Activated CD4-positive, alpha-beta T cell treated with anti-CD3 and anti-CD28 coated beads, Interleukin-2, Interleukin-4, amounts not matched to agents 100 ng/mL and 50 ng/mL, durations not matched to agents 16 hours and 8 hours (primary cell): Measurements from ENCODE around the gene CDK10.

Experiments
- DNase-seq: peaks from one replicate; pipeline ENCODE4 v3.0.0-alpha.2; 2020; ENCODE audit warnings: low spot score

Gene CDK10

DNA sequence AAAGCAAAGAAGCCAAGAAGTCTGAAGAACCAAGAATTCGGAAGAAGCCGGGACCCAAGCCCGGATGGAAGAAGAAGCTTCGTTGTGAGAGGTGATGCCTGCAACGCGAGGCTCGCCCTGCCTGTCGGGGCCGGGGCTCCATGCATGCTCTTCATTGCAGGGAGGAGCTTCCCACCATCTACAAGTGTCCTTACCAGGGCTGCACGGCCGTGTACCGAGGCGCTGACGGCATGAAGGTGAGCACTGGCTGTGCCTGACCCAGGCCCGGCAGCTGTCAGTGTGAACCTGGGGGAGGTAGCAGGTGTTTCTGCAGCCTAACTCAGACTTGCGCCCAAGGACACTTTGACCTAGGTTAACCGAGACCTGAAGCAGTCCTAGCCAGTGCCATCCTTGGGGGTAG lies 46.8 kb downstream of the CDK10 start:
- no peak for DNase-seq

DNA sequence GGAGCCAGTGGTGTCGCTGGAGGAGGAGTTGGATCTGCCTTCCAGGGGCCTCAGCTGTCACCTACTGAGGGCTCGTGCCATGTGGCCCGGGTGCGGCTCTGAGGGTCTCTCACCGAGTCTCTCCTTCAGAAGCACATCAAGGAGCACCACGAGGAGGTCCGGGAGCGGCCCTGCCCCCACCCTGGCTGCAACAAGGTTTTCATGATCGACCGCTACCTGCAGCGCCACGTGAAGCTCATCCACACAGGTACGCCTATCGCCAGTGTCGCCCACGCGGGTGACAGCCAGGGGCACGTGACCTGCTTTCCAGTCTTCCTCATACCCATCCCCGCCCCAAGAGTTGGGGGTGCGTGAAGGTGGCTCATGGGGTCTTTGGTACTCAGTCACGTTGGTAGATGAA lies 47.3 kb downstream of the CDK10 start:
- DNase-seq: no peak

DNA sequence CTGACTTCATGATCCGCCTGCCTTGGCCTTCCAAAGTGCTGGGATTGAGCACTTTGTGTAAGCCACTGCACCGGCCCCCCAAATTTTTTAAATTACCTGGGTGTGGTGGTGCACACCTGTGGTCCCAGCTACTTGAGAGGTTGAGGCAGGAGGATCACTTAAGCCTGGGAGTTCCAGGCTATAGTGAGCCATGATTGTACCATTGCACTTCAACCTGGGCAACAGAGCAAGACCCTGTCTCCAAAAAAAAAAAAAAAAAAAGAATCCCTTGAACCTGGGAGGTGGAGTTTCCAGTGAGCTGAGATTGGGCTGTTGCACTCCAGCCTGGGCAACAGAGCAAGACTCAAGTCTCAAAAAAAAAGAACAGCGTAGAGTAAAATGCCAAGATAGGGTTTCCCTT lies 50.1 kb downstream of the CDK10 start:
- DNase-seq: no peak

DNA sequence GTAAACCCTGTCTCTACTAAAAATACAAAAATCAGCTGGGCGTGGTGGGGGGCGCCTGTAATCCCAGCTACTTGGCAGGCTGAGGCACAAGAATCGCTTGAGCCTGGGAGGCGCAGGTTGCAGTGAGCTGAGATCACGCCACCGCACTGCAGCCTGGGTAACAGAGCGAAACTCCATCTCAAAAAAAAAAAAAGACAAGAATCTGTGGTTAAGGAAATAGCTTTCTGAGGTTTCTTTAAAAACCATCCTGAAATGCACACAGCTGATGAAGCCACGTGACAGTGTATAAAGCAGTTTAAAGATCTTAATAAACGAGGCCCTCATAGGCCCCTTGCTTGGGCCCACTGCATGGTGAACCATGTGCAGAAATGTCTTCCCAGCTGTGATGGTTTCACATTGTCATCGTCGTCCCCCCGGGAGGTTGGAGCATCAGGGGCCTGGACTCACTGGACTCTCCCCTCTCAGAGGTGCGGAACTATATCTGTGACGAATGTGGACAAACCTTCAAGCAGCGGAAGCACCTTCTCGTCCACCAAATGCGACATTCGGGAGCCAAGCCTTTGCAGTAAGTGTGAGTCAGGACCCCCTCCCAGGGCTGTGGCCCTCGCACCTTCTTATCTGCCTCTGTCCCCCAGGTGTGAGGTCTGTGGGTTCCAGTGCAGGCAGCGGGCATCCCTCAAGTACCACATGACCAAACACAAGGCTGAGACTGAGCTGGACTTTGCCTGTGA lies 51.0 kb downstream of the CDK10 start:
- DNase-seq: peak; percentile 60

DNA sequence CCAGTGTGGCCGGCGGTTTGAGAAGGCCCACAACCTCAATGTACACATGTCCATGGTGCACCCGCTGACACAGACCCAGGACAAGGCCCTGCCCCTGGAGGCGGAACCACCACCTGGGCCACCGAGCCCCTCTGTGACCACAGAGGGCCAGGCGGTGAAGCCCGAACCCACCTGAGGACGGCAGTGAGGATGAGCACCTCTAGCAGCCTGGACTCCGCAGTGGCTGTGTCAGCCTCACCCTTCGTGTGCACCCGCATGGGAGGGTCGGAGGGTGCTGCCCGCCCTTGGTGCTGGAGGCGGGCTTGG lies 51.5 kb downstream of the CDK10 start:
- no peak for DNase-seq

DNA sequence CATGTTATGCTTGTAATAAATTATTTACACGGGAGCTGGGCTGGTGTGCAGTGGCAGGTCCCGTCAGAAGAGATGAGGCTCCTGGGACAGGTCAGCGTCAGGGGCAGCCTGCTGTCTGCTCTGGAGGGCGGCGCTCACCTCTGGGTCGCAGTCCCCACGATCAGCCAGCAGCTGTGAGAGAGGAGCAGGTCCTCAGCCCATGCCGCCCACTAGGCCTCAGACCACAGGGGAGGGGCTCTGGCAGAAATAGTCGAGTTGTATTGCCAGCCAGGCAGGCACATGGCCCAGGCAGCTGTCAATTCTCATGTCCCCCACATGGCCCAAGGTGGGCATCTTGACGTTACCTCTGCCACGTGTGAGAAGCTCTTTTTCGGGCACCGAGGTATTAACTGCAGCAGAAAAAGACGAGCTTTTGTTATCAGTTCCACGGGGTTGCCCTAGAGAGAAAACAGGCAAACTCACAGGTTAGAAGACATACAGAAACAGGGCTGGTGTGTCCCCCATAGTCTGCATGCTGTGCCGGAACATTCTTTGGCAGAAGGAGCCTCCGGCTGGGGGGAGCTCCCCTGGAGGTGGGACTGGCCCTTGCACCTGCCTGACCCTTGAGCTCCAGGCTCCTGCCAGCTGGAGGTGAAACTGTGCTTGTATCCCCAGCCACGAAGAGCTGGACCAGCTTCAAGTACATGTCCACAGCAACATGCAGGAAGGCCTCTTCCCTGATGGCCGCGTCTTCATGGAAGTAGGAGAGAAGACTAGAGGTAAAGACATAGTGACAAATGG lies 52.2 kb downstream of the CDK10 start:
- no peak for DNase-seq

DNA sequence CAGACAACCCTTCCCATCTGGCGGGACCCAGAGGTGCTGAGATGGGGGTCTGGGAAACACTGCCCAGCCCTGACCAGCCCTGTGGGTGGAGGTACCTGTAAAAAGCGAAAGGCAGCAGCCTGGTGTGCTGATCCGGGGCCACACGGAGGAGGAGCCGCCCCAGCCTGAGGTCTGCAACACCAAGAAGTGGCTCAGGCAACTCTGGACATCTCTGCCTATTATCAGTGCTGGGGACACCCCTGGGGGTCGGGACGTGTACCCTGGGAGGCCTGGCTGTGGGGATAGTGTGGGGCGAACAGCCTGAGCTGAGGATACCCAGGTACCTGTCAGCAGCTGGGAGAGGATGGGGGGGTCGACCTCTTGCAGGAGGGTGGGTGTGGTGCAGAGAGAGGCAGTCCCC lies 52.9 kb downstream of the CDK10 start:
- no peak for DNase-seq

DNA sequence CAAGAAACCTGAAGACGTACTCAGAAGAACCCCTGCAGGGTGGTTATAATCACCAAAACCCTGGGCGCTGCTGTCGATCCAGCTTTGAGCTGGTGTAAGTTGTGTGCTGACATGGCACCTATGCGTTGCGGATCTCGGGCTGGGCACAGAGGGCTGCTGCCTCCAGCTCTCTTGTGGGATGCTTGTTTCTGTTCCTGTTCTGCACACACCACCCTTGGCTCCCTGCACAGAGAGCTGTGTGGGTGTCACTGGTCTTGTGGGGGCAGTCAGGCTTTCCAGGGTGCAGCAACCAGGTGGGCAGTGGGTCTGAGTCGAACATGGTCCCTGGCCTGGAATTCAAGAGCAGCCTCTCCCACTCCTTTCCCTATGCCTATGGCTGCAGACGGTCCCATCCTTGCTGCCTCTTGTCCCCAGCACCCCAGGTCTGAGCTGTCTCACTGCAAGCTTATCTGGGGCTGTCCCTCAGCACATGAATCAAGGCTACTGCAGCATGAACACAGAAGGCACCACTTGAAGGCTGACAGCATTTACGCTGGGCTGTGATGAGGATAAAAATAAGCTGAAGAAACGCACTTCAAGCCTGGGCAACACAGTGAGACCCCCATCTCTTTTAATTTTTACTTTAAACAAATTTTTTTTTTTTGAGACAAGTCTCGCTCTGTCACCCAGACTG lies 55.0 kb downstream of the CDK10 start:
- no peak for DNase-seq

DNA sequence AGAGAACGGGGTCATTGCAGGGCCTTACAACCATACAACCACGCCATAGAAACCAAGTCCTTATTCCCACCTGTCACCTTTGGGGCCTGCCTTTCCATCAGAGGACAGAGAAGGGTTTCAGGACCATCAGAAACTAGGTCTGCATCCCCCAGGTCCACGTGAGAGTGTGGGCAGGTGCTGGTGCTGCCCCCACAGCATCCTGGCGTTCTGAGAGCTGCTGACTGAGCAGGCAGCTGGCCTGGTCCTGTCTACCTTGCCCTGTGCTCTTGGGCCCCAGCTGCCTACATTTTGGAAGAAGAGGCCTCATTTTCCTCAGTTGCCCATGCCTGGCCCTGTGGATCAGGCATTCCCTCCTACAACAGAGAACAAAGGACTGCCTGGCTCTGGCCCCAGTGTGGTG lies 56.5 kb downstream of the CDK10 start:
- no peak for DNase-seq

DNA sequence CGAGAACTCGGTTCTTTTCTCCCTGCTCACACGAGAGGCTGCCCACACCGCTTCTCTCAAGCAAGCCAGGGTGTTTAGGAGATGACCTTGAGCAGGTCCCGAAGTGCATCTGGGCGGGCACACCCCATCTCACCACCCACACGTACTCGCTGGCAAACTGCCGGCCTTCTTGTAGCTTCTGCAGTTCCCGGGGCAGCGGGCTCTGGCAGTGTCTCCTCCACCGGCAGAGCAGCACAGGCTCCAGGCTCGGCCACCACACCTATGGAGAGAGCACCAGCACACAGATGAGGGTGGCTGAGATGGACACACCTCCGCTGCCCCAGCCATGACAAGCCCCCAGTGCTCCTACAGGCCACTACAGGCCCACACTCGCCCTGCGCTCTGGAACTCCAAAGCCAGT lies 58.3 kb downstream of the CDK10 start:
- DNase-seq: no peak
